NCI-H146 treated with DMSO at 0.1 percent for 48 hours (cell line): ENCODE results near the gene HUWE1.
A peak's percentile ranks its signal among the peaks of the same experiment; 100 is the strongest.
"Not testable (repeated sequence)": the region's sequence is repeated elsewhere in the genome, so short reads cannot be mapped to it uniquely, and the experiment has no call there.

ENCODE experiments used
- DNase-seq: peaks from one replicate; lab custom pipeline; 2025; ENCODE audit not compliant: unreplicated experiment; lab: John Stamatoyannopoulos, UW

HUWE1 gene

GRCh38 chrX:53686151-53686885 lies at the start of gene HUWE1:
HUWE1 (minus strand) TSS chrX:53686719; CDS start chrX:53654107, 32,612 bp downstream.
- DNase-seq: peak; percentile 56

GRCh38 chrX:53732797-53733196 lies 46.3 kb upstream of the HUWE1 start:
- no peak for DNase-seq

- no peak for DNase-seq
These were observed 43.2 kb upstream of the HUWE1 start for GRCh38 chrX:53729751-53730150.

- DNase-seq: no peak
These were observed 42.0 kb upstream of the HUWE1 start for GRCh38 chrX:53728506-53728905.

- no peak for DNase-seq
These were observed 38.4 kb upstream of the HUWE1 start for GRCh38 chrX:53724872-53725271.

- DNase-seq: no peak
These were observed 36.9 kb upstream of the HUWE1 start for GRCh38 chrX:53723381-53723780.

GRCh38 chrX:53721610-53722009 lies 35.1 kb upstream of the HUWE1 start:
- DNase-seq: not testable (repeated sequence)

GRCh38 chrX:53719666-53720065 lies 33.1 kb upstream of the HUWE1 start:
- DNase-seq: not testable (repeated sequence)

GRCh38 chrX:53718073-53718472 lies 31.6 kb upstream of the HUWE1 start:
- DNase-seq: no peak

- DNase-seq: no peak
These were observed 30.7 kb upstream of the HUWE1 start for GRCh38 chrX:53717205-53717604.

- DNase-seq: no peak
These were observed 30.0 kb upstream of the HUWE1 start for GRCh38 chrX:53716328-53717088.

GRCh38 chrX:53715346-53715924 lies 28.9 kb upstream of the HUWE1 start:
- DNase-seq: no peak

- no peak for DNase-seq
These were observed 28.2 kb upstream of the HUWE1 start for GRCh38 chrX:53714580-53715345.

- DNase-seq: no peak
These were observed 27.6 kb upstream of the HUWE1 start for GRCh38 chrX:53713987-53714579.

- no peak for DNase-seq
These were observed 24.9 kb upstream of the HUWE1 start for GRCh38 chrX:53711436-53711835.

- DNase-seq: no peak
These were observed 18.3 kb upstream of the HUWE1 start for GRCh38 chrX:53704854-53705253.

- no peak for DNase-seq
These were observed 17.8 kb upstream of the HUWE1 start for GRCh38 chrX:53704294-53704693.

- peak; percentile 31 for DNase-seq
These were observed 9.5 kb upstream of the HUWE1 start for GRCh38 chrX:53695946-53696549.

- DNase-seq: no peak
These were observed 8.1 kb upstream of the HUWE1 start for GRCh38 chrX:53694642-53695041.

GRCh38 chrX:53688300-53688699 lies 1.8 kb upstream of the HUWE1 start:
- no peak for DNase-seq
